OCI-LY1 (cell line): ENCODE data around the gene CACNA2D3.

Source experiments
- H2AFZ ChIP-seq: fragments of 200-600 bp; sonication (generic), shearing (Covaris generic); 2 replicates; pipeline ENCODE4 v1.6.0; 2014; ENCODE audit warnings: antibody characterized with exemption, mild to moderate bottlenecking, low read length
- H3F3A ChIP-seq: fragments of 200-600 bp; sonication (generic), shearing (Covaris generic); 2 replicates; pipeline ENCODE4 v1.6.0; 2014; ENCODE audit warnings: mild to moderate bottlenecking, antibody characterized with exemption, low read length, moderate library complexity; ENCODE audit not compliant: insufficient read depth
- H3K27ac ChIP-seq: fragments of 200-600 bp; sonication (generic); 2 replicates; pipeline ENCODE4 v1.5.1; 2014; ENCODE audit warnings: low read length, mixed run types, mild to moderate bottlenecking, low read depth; ENCODE audit not compliant: poor library complexity, severe bottlenecking
- H3K27me3 ChIP-seq: fragments of 200-600 bp; sonication (generic); 2 replicates; pipeline ENCODE4 v1.6.0; 2014; ENCODE audit warnings: antibody characterized with exemption, mild to moderate bottlenecking, low read length, moderate library complexity; ENCODE audit not compliant: insufficient read depth
- H3K36me3 ChIP-seq: fragments of 200-600 bp; sonication (generic); 2 replicates; pipeline ENCODE4 v1.6.1; 2014; ENCODE audit warnings: mild to moderate bottlenecking, antibody characterized with exemption, low read length, moderate library complexity, mixed read lengths; ENCODE audit not compliant: insufficient read depth
- H3K4me1 ChIP-seq: fragments of 200-600 bp; sonication (generic); 2 replicates; pipeline ENCODE4 v1.5.1; 2014; ENCODE audit warnings: mild to moderate bottlenecking, low read length, moderate library complexity; ENCODE audit not compliant: insufficient read depth, severe bottlenecking
- H3K4me2 ChIP-seq: fragments of 200-600 bp; sonication (generic), shearing (Covaris generic); 2 replicates; pipeline ENCODE4 v1.6.1; 2014; ENCODE audit warnings: low read length
- H3K4me3 ChIP-seq: fragments of 200-600 bp; sonication (generic); 2 replicates; pipeline ENCODE4 v1.5.1; 2014; ENCODE audit warnings: low read length, low read depth, mild to moderate bottlenecking, mixed read lengths; ENCODE audit not compliant: poor library complexity, severe bottlenecking
- H3K79me2 ChIP-seq: fragments of 200-600 bp; shearing (Covaris generic); 2 replicates; pipeline ENCODE4 v1.6.1; 2016; ENCODE audit warnings: mixed run types, low read length, mixed read lengths; ENCODE audit not compliant: insufficient read depth
- H3K9ac ChIP-seq: fragments of 200-600 bp; sonication (generic), shearing (Covaris generic); 2 replicates; pipeline ENCODE4 v1.6.1; 2014; ENCODE audit warnings: mild to moderate bottlenecking, low read length, mixed read lengths
- H3K9me2 ChIP-seq: fragments of 200-600 bp; sonication (generic), shearing (Covaris generic); 2 replicates; pipeline ENCODE4 v1.6.1; 2014; ENCODE audit warnings: low read depth, mild to moderate bottlenecking, low read length, mixed read lengths
- H3K9me3 ChIP-seq: fragments of 200-600 bp; shearing (Covaris generic); 2 replicates; pipeline ENCODE4 v1.6.1; 2014; ENCODE audit warnings: low read length, mixed read lengths
- H4K20me1 ChIP-seq: fragments of 200-600 bp; sonication (generic), shearing (Covaris generic); 2 replicates; pipeline ENCODE4 v1.6.0; 2016; ENCODE audit warnings: mild to moderate bottlenecking, low read length; ENCODE audit not compliant: insufficient read depth
- CTCF ChIP-seq: fragments of 200-600 bp; sonication (generic), shearing (Covaris generic); IDR thresholded peaks from 2 replicates; pipeline ENCODE4 v1.5.1; 2017; ENCODE audit warnings: mild to moderate bottlenecking, antibody characterized with exemption, low read length, moderate library complexity, mixed read lengths
- EZH2 ChIP-seq: fragments of 200-600 bp; sonication (generic), shearing (Covaris generic); IDR thresholded peaks from 2 replicates; pipeline ENCODE4 v1.8.0; 2017; ENCODE audit warnings: borderline replicate concordance, mixed run types, mild to moderate bottlenecking, antibody characterized with exemption, low read length, moderate library complexity, mixed read lengths

Gene CACNA2D3

GRCh38 chr3:54659347-54659746 is 537.0 kb downstream of the CACNA2D3 start:
- no peaks in the 10 kb centered on the region for H3K9me3 ChIP-seq
- H3K4me1 ChIP-seq, result no peaks in the 10 kb centered on the region
- H3K27me3 ChIP-seq, result no peaks in the 10 kb centered on the region
- no peaks in the 10 kb centered on the region for H3K79me2 ChIP-seq
- no peak overlapping the region for H3K27ac ChIP-seq
- H3F3A ChIP-seq, result no peaks in the 10 kb centered on the region
- H3K9me2 ChIP-seq, result no peaks in the 10 kb centered on the region
- no peak overlapping the region for H2AFZ ChIP-seq
- no peak overlapping the region for H3K4me3 ChIP-seq
- no peak overlapping the region for H3K9ac ChIP-seq
- H3K36me3 ChIP-seq, result no peaks in the 10 kb centered on the region
- TF ChIP-seq EZH2 (no peak), CTCF (no peak)
- no peaks in the 10 kb centered on the region for H4K20me1 ChIP-seq
- no peak overlapping the region for H3K4me2 ChIP-seq

- no peak overlapping the region for H3K4me3 ChIP-seq
- no peaks in the 10 kb centered on the region for H3K36me3 ChIP-seq
- no peaks in the 10 kb centered on the region for H3K27me3 ChIP-seq
- H3K79me2 ChIP-seq, result no peaks in the 10 kb centered on the region
- no peak for TF ChIP-seq CTCF
- TF ChIP-seq EZH2, result no peak
- H3K4me2 ChIP-seq, result no peak overlapping the region
- H3K9me3 ChIP-seq, result no peaks in the 10 kb centered on the region
- no peaks in the 10 kb centered on the region for H3K4me1 ChIP-seq
- H3F3A ChIP-seq, result no peaks in the 10 kb centered on the region
- H3K27ac ChIP-seq, result no peak overlapping the region
- no peaks in the 10 kb centered on the region for H4K20me1 ChIP-seq
- no peak overlapping the region for H2AFZ ChIP-seq
- no peak overlapping the region for H3K9ac ChIP-seq
- H3K9me2 ChIP-seq, result no peaks in the 10 kb centered on the region
Observed at GRCh38 chr3:54660714-54661132, 538.4 kb downstream of the CACNA2D3 start.

GRCh38 chr3:54661151-54661550 is 538.8 kb downstream of the CACNA2D3 start:
- Histone ChIP-seq H3K27ac (no peak overlapping the region), H2AFZ (no peak overlapping the region), H3K4me2 (no peak overlapping the region), H4K20me1 (no peaks in the 10 kb centered on the region), H3K9ac (no peak overlapping the region), H3K9me3 (no peaks in the 10 kb centered on the region), H3F3A (no peaks in the 10 kb centered on the region), H3K27me3 (no peaks in the 10 kb centered on the region), H3K36me3 (no peaks in the 10 kb centered on the region), H3K4me3 (no peak overlapping the region), H3K9me2 (no peaks in the 10 kb centered on the region), H3K4me1 (no peaks in the 10 kb centered on the region), H3K79me2 (no peaks in the 10 kb centered on the region)
- no peak for TF ChIP-seq CTCF
- TF ChIP-seq EZH2, result no peak
